GM18519 (cell line): Measurements from ENCODE around the gene GRID1.

Experiments
- ATAC-seq: cut with Tn5 transposase; IDR thresholded peaks from one replicate; pipeline ENCODE4 v1.9.1; 2021; ENCODE audit warnings: mild to moderate bottlenecking, moderate library complexity; ENCODE audit not compliant: unreplicated experiment, low FRiP score

The GRID1 gene

DNA sequence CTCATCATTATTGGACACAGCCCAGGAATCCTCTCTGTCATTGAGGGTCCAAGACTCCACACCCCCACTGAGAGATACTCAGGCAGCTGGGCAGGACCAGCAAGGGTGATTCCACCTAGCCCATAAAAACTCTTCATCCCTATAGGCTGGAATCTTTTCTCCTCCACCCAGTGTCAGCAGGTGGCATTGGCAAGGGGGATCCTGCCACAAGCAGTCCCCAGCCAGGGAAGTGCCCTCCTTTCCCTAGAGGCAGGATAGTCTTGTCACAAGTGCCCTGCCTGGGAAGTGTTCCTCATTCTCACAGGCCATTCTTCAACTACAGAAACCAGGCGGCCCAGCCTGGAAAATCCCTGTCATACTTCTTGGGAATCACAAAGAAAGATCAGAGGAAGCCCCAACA lies 533.6 kb downstream of the GRID1 start:
- no peak for ATAC-seq

GRCh38 chr10:85831422-85831821 lies 535.2 kb downstream of the GRID1 start:
- ATAC-seq: no peak

DNA sequence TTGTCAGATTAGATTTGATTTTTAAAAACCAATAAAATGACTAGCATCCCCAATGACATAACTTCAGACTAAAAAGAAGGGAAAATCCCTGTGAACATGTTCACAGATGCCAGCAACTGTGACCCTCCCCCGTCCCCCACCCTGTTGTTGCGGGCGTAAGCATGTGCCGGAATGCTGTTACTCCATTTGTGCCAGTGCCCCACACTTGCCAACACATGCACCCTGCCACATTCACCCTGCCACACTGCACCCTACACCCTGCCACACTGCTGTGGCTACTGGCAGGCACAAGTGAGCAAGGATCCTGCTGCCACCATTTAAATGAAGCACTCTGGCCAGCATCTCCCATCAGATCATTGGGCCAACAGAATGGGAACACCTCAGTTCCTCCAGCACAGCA lies 540.2 kb downstream of the GRID1 start:
- no peak for ATAC-seq

DNA sequence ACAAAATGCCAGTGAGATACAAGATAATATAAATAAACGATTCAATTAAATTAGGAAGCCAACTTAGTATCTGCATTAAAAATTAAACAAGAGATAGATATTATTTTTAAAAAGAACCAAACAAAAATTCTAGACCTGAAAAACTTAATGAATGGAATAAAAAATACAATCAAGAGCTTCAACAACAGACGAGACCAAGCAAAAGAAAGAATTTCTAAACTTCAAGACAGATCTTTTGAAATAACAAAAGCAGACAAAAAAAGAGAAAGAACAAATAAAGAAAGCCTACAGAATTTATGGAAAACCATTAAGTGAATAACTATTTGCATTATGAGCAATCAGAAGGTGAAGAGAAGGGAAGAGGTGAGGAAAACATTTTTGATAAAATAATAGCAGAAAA lies 555.2 kb downstream of the GRID1 start:
- ATAC-seq: no peak

GRCh38 chr10:85810674-85811073 lies 555.9 kb downstream of the GRID1 start:
- ATAC-seq: no peak

DNA sequence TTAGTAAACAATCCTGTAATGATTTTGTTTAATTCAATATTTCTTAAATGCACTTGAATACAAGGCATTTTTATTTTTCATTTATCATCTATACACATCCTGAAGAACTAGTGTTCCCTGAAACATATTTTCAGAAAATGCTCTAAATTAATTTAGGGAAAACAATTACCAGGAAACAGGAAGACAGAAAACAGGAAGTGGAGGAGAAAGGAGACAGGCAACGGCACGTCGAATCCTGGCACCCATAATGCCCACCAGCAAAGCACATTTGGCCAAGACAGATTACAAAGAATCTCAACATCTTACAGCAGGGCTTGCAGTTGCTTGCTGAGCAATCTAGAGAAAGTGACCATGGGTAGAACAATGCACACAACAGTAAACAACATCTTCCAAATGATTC lies 571.1 kb downstream of the GRID1 start:
- ATAC-seq: no peak

GRCh38 chr10:85794553-85794952 lies 572.0 kb downstream of the GRID1 start:
- ATAC-seq: no peak

GRCh38 chr10:85792533-85792858 lies 574.1 kb downstream of the GRID1 start:
- ATAC-seq: no peak

GRCh38 chr10:85791818-85792532 lies 574.6 kb downstream of the GRID1 start:
- no peak for ATAC-seq

GRCh38 chr10:85789982-85790789 lies 576.4 kb downstream of the GRID1 start:
- no peak for ATAC-seq

GRCh38 chr10:85789125-85789524 lies 577.5 kb downstream of the GRID1 start:
- no peak for ATAC-seq

GRCh38 chr10:85788570-85788969 lies 578.0 kb downstream of the GRID1 start:
- no peak for ATAC-seq

DNA sequence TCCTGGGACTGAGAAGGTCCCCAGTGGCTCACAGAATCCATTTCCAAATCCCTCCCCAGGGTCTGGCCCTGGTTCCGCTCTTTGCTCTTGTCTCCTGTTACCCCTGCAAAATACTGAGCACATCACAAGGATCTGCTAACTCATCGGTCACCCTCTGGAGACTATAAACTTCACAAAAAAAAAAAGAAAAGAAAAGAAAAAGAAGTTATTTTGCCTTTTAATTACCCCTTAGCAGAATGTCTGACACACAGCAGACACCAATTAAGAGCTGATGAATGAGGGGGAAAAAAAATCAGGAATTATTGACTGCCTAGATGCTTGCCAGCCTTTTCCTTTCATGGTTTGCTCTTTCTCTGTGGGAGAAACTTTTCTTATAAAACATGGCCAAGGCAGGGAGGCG lies 578.7 kb downstream of the GRID1 start:
- ATAC-seq: no peak

- no peak for ATAC-seq
Observed at GRCh38 chr10:85787393-85787792, 579.2 kb downstream of the GRID1 start.

DNA sequence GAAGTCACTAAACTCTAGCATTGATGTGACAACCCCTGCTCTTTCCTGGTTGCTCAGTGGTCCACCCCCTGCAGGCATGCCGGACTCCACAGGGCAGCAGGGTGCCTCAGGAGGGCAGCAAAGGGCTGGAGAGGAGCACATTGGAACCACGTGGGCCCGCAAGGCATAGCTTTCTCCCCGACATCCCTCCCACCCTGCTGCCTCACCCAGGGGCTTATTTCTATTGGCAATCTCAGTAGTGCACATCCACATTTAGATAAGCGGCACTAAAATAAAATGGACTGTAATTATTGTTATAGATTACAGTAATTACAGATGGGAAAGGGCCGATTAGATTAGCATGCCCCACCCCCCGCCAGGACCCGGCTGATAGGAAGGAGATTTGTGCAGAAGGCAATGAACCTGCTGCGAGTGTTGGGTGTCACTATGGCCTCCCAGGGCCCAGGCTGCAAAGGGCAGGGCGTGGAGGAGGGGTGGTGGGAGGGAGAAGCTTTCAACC lies 580.1 kb downstream of the GRID1 start:
- no peak for ATAC-seq

GRCh38 chr10:85784792-85785191 lies 581.8 kb downstream of the GRID1 start:
- no peak for ATAC-seq

DNA sequence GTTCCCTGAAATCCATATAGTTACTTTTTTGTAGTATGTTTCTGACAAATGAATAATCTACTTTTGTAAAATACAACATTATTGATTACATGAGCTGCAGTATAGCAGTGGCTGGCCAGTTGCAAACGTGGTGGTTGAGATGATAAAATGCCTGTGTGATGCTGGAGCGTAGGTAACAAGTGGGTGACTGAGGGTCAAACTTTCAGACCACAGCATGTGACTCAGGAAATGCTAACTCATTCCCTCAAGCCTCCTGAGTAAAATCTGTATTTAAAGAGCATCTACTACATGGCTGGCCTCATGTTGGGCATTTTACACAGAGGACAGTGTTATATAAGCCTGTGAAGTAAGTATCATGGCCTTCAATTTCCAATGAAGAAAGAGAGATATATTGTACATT lies 585.2 kb downstream of the GRID1 start:
- ATAC-seq: no peak

DNA sequence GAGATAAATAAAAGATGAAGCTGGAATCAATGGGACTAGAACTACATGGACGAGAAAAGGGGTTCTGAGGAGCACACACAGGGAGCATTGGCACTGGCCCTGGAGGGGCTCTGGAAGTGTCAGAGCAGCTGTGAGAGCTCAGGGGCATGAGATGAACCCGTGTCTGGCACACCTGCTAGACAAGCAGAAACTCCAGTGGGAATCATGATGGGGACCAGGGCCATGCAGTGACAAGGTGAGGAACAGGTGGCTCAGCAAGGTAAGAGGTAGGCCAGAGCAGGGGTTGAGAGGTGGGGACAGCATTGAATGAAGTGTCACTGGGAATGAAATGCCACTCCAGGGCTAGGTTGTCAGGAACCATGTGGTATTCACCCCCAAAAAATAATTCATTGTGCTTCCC lies 588.5 kb downstream of the GRID1 start:
- ATAC-seq: no peak

DNA sequence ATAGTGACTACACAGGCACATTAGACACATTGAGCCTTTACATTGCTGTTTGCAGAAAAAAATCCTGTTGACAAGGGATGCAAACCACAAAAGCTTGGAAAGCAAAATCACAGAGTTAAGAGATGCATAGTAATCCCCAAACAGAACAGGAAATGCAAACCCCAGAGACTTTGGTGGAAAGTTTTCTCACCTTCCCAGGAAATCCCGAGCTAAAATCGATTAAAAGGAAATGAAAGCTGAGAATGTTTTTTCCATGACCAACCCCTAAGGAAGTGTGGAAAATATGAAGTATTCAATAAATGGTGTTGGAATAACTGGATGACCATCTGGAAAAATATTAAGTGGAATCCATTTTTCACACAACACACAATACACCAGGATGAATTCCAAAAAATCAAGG lies 598.7 kb downstream of the GRID1 start:
- no peak for ATAC-seq

DNA sequence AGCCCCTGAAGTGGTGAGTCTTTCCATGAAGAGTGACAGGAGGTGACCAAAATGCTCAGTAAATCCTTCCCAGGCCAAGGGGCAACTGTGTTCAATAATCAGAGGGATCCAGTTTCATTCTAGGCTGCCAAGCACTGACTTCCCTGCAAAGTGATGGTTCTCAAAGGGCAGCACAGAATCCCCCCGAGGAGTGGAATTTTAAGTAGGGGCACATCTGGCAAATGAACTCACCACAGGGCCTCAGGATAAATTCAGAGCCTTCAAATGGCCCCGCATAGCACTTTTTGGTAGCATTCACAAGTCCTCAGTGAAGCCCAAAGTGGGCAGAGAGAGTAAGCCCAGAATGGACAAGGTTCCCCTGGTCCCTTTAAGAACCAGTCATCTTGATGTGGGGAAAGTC lies 602.5 kb downstream of the GRID1 start:
- no peak for ATAC-seq

- no peak for ATAC-seq
Observed at GRCh38 chr10:85761906-85762445, 604.6 kb downstream of the GRID1 start.
